Stimulated activated CD8-positive, alpha-beta memory T cell treated with anti-CD3 and anti-CD28 coated beads, Interleukin-15, amount 100 ng/mL, for 1 hour (primary cell): ENCODE results near the gene ELFN2.
A peak's percentile ranks its signal among the peaks of the same experiment; 100 is the strongest.
"Not testable (repeated sequence)": the region's sequence is repeated elsewhere in the genome, so short reads cannot be mapped to it uniquely, and the experiment has no call there.

Source experiments
- DNase-seq: peaks from one replicate; pipeline ENCODE4 v3.0.0-alpha.2; 2020; ENCODE audit warnings: low read depth

The ELFN2 gene, protein sequence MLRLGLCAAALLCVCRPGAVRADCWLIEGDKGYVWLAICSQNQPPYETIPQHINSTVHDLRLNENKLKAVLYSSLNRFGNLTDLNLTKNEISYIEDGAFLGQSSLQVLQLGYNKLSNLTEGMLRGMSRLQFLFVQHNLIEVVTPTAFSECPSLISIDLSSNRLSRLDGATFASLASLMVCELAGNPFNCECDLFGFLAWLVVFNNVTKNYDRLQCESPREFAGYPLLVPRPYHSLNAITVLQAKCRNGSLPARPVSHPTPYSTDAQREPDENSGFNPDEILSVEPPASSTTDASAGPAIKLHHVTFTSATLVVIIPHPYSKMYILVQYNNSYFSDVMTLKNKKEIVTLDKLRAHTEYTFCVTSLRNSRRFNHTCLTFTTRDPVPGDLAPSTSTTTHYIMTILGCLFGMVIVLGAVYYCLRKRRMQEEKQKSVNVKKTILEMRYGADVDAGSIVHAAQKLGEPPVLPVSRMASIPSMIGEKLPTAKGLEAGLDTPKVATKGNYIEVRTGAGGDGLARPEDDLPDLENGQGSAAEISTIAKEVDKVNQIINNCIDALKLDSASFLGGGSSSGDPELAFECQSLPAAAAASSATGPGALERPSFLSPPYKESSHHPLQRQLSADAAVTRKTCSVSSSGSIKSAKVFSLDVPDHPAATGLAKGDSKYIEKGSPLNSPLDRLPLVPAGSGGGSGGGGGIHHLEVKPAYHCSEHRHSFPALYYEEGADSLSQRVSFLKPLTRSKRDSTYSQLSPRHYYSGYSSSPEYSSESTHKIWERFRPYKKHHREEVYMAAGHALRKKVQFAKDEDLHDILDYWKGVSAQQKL

GRCh38 chr22:37427135-37427710 is at the start of gene ELFN2:
ELFN2 (minus strand) TSS chr22:37427479; CDS start chr22:37375534, 51,945 bp downstream.
- no peak for DNase-seq

DNA sequence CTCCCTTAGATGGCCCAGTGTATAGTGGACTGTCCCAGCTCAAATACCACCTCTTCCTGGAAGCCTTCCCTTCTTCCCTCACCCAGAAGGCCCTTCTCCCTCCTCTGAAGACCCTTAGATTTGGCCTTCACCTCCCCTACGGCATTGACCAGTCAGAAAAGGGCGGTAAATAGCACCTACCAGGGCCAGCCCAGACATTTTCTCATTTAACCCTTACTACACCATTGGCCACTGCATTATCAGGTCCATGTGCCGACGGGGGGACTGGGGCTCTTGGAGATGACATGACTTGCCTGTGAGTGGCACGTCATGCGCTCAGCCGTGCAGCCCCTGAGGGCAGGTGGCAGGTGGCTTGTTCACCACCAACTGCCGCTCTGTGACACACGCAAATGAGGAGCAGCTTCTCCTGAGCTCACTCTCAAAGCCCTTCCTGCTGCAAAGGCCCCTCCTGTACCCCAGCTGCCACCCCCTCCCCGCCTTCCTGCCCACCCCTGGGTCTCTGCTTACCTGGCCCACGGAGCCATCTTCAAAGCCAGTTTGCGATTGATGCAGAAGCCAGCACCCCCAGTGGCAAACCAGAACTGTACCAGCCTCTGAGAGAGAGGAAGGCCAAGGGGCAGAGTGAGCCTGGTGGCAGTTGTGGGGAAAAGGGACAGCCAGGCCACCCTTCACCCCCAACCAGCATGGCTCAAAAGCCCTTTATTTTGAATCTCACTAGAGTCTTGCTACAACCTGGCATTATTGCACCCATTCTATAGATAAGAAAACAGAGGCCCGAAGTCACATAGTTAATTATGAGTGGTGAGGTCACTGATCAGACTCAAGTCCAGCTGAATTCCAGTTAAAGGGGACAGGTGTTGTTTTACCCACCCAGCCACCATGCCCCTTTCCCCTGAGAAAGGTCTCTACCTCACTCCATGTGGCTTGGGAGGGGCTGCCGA is 49.4 kb upstream of the ELFN2 start:
- DNase-seq: no peak

GRCh38 chr22:37474447-37475090 is 47.3 kb upstream of the ELFN2 start:
- DNase-seq: no peak

DNA sequence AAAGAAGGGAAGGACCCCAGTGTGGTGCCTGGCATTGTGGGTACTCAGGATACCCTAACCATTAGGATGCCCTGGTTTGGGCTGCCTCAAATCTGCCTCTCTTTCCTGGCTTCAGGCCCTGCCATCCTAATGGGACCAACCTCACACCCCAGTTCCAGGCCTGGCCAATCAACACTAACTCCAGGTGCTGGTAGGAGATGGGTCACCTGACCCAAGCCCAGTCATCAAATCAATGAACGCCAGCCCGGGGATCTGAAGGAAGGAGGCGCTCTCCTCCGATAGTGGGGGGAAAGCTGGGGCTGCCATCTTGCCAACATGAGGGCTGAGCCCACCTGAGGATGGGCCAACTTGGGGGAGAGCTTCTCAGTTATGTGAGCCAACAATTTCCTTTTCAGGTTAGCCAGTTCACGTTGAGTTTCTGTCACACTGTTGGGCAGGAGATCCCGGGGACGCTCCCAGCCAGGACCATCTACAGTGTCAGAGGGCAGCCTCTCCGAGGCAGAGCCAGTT is 46.2 kb upstream of the ELFN2 start:
- no peak for DNase-seq

GRCh38 chr22:37472418-37473006 is 45.2 kb upstream of the ELFN2 start:
- peak; percentile 27 for DNase-seq

DNA sequence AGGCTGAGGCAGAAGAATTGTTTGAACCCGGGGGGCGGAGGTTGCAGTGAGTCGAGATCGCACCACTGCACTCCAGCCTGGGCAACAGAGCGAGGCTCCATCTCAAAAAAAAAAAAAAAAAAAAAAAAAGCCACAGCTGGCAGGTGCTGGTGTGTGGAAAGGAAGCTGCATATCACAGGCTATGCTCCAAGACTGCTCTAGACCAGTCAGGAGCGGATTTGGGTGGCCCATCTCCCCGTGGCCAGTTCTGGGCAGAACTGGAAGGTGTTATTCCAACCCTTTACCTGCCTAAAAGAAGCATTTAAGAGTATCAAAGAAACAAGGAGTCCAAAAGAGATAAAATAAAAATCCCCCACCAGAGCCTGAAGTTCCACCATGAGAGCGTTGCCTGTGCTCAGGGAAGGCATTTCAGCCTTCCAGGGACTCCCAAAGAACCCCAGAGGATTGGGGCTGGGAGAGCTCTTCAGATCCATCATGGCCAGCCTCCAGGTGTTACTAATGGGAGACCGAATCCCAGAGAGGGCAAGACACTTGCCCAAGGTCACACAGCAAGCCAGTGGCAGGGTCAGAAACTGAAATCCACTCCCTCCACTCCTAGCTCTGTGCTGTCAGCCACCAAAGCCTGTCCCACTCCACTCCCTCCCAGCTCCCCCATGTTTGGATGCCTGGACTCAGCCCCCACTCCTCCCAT is 44.6 kb upstream of the ELFN2 start:
- no peak for DNase-seq

DNA sequence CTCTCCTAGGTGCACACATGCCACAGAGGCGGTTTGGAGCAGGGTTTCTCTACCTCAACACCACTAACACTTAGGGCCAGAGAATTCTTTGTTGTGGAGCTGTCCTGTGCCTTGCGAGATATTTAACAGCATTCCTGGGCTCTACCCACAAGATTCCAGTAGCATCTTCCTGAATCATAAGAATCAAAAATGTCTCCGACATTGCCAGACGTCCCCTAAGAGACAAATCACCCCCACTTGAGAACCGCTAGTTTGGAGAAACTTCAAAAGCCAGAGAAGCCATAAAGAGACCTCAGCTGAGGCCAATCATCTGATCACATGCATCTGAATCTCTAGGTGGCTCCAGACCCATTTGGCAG is 42.8 kb upstream of the ELFN2 start:
- no peak for DNase-seq

- no peak for DNase-seq
Measured at GRCh38 chr22:37469416-37470086, 42.3 kb upstream of the ELFN2 start.

DNA sequence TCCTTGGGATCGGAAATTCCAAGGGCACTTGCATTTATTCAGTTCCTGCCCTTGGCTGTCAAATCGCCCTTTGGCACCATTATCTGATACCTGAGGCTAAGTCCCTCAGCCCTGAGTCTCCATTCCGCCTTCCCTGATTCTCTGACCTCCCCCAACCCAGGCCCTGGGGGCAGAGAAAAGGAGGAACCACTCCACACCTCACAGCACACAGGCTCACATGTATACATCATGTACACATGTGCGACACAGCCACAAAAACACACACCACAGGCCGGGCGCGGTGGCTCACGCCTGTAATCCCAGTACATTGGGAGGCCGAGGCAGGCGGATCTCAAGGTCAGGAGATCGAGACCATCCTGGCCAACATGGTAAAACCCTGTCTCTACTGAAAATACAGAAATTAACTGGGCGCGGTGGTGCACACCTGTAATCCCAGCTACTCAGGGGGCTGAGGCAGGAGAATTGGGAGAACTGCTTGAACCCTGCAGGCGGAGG is 41.0 kb upstream of the ELFN2 start:
- DNase-seq: not testable (repeated sequence)

GRCh38 chr22:37467391-37467955 is 40.2 kb upstream of the ELFN2 start:
- no peak for DNase-seq

- no peak for DNase-seq
Measured at GRCh38 chr22:37464181-37464580, 36.9 kb upstream of the ELFN2 start.

DNA sequence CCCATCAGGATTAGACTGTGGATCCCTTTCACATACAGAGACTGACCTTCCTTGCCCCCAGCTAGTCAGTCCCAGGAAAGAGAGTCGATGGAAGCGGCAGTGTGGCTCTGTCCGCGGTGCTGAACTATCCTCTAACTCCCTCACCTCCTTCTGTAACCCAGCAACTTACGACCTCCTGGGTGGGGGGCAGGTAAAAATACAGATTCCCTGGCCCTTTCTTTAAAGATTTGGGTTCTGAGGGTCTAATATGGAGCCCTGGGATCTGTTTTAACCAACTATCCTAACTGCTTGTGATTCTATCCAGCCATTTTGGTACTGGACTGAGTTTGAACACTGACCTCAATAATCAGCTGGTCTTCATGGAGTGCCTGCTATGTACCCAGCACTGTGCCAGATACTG is 35.7 kb upstream of the ELFN2 start:
- DNase-seq: no peak

- DNase-seq: no peak
Measured at GRCh38 chr22:37462436-37462835, 35.2 kb upstream of the ELFN2 start.

- no peak for DNase-seq
Measured at GRCh38 chr22:37461961-37462360, 34.7 kb upstream of the ELFN2 start.

GRCh38 chr22:37460684-37461083 is 33.4 kb upstream of the ELFN2 start:
- no peak for DNase-seq

- DNase-seq: no peak
Measured at GRCh38 chr22:37459206-37459605, 31.9 kb upstream of the ELFN2 start.

- peak; percentile 78 for DNase-seq
Measured at GRCh38 chr22:37457093-37457893, 30.0 kb upstream of the ELFN2 start.

DNA sequence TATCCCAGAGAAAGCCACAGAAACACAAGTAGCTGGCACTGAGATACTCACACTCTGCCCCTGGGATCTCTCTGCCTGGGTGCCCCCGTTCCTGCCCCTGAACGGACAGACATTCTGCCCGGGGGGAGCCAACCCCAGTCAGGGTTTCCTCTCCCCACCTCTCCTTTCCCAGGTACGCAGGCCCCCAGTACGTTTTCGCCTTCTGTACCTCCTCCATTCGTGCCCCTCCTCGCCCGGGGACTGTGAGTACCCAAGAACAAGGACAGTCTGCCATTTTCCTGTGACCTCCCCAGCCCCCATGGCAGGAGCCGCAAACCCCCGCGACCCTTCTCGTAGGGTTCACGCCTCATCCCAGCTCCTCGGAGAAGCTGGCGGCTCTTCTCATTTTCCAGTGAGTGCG is 29.1 kb upstream of the ELFN2 start:
- no peak for DNase-seq
